HL-60 (cell line): ENCODE results near the gene KIAA0232.

ENCODE experiments used
- DNase-seq, 2 experiments: peaks; one replicate each; pipeline ENCODE4 v3.0.0-alpha.2; 2010 to 2020; ENCODE audit warnings: low read depth in 1 of 2, low spot score in 1 of 2
- H3K27ac ChIP-seq: fragments of 250-450 bp; sonication (Bioruptor Pico); replicated peaks from 2 replicates; pipeline ENCODE4 v1.5.1; 2020; ENCODE audit warnings: mild to moderate bottlenecking, moderate library complexity
- H3K27me3 ChIP-seq: fragments of 250-450 bp; sonication (Bioruptor Pico); 2 replicates; pipeline ENCODE4 v1.5.1; 2021; ENCODE audit warnings: mild to moderate bottlenecking, moderate library complexity; ENCODE audit not compliant: insufficient read depth, poor library complexity, severe bottlenecking
- H3K4me3 ChIP-seq: replicated peaks from 2 replicates; pipeline ENCODE4 v1.5.1; 2011; ENCODE audit warnings: mild to moderate bottlenecking, control low read depth, low read length; ENCODE audit not compliant: insufficient read depth
- GABPA ChIP-seq: IDR thresholded peaks from 2 replicates; pipeline ENCODE4 v1.6.1; 2012; ENCODE audit warnings: low read depth
- POLR2AphosphoS5 ChIP-seq: IDR thresholded peaks from 2 replicates; pipeline ENCODE4 v1.6.1; 2012; ENCODE audit warnings: low read depth
- SPI1 ChIP-seq: IDR thresholded peaks from 2 replicates; pipeline ENCODE4 v1.6.1; 2012; ENCODE audit warnings: low read depth, mild to moderate bottlenecking, borderline replicate concordance
- TF ChIP-seq, protein P1 (sequence below): IDR thresholded peaks from 2 replicates; pipeline ENCODE4 v1.6.1; 2012; ENCODE audit warnings: low read depth; ENCODE audit not compliant: insufficient replicate concordance
- TF ChIP-seq, protein P2 (sequence below): IDR thresholded peaks from one replicate; pipeline ENCODE4 v1.5.1; 2011; ENCODE audit warnings: low read length, control low read depth, inconsistent platforms; ENCODE audit not compliant: insufficient read depth

Gene KIAA0232

DNA sequence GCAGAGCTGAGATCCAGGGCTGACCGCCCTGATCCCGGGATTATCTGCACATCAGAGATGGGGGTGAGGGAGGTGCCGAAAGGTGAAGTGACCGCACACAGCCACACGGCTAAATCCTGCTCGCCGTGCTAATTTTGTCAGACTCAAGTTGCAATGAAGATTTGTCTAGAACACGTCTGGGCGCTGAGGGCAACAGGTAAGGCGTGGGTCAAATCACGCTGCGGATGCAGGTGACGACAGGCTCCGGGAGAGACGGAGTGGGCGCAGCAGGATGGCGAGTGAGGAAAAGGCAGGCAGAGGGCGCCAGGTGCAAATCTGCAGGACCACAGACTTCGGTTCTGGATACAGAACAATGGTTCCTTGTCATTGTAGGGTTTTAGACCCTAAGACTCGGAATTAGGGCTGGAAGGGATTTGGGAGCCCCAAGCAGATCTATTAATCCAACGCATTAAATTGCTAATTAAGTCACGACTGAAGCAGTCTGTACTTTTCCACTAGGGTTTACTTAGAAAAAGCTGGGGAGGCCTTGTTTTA is 125.2 kb downstream of the KIAA0232 start:
- DNase-seq = no peak
- Histone ChIP-seq H3K27ac (no peak overlapping the region), H3K27me3 (no peaks in the 10 kb centered on the region), H3K4me3 (no peak overlapping the region)
- TF ChIP-seq POLR2AphosphoS5 = no peak
- TF ChIP-seq, protein P1, sequence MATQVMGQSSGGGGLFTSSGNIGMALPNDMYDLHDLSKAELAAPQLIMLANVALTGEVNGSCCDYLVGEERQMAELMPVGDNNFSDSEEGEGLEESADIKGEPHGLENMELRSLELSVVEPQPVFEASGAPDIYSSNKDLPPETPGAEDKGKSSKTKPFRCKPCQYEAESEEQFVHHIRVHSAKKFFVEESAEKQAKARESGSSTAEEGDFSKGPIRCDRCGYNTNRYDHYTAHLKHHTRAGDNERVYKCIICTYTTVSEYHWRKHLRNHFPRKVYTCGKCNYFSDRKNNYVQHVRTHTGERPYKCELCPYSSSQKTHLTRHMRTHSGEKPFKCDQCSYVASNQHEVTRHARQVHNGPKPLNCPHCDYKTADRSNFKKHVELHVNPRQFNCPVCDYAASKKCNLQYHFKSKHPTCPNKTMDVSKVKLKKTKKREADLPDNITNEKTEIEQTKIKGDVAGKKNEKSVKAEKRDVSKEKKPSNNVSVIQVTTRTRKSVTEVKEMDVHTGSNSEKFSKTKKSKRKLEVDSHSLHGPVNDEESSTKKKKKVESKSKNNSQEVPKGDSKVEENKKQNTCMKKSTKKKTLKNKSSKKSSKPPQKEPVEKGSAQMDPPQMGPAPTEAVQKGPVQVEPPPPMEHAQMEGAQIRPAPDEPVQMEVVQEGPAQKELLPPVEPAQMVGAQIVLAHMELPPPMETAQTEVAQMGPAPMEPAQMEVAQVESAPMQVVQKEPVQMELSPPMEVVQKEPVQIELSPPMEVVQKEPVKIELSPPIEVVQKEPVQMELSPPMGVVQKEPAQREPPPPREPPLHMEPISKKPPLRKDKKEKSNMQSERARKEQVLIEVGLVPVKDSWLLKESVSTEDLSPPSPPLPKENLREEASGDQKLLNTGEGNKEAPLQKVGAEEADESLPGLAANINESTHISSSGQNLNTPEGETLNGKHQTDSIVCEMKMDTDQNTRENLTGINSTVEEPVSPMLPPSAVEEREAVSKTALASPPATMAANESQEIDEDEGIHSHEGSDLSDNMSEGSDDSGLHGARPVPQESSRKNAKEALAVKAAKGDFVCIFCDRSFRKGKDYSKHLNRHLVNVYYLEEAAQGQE = no peak
- no peak for TF ChIP-seq SPI1
- TF ChIP-seq, protein P2, sequence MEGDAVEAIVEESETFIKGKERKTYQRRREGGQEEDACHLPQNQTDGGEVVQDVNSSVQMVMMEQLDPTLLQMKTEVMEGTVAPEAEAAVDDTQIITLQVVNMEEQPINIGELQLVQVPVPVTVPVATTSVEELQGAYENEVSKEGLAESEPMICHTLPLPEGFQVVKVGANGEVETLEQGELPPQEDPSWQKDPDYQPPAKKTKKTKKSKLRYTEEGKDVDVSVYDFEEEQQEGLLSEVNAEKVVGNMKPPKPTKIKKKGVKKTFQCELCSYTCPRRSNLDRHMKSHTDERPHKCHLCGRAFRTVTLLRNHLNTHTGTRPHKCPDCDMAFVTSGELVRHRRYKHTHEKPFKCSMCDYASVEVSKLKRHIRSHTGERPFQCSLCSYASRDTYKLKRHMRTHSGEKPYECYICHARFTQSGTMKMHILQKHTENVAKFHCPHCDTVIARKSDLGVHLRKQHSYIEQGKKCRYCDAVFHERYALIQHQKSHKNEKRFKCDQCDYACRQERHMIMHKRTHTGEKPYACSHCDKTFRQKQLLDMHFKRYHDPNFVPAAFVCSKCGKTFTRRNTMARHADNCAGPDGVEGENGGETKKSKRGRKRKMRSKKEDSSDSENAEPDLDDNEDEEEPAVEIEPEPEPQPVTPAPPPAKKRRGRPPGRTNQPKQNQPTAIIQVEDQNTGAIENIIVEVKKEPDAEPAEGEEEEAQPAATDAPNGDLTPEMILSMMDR = no peak
- TF ChIP-seq GABPA = no peak

DNA sequence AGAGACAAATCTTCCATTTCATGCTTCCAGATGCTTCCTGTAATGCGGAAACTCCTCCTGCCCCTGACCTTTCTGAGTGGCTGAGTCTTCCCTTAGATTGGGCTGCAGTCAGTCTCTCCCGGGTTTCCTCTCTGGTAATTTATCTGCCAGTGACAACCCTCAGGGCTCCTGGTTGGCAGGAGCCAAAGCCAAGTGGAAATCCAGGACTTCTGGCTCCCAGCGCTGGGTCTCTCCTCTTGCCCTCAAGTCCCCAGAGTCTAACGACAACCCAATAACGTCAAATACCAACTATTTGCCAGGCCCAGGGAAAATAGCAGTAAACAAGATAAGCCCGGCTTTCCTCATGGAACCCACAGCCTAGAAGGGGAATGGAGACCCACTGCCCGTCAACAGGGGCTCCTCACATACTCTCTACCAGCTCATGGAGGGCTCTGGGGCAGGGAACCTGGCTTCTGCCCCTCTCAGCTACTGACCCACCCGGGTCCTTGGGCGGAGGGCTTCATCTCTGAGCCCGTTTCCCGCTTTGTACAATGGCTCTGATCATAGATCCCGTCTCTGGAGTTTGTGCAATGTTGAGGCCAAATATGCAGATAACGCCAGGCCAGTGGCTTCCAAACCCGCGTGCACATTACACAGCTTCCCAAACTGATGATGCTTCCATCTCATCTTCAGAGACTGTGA is 126.0 kb downstream of the KIAA0232 start:
- no peak for DNase-seq
- peak overlapping the region; percentile 97 for H3K27ac ChIP-seq

DNA sequence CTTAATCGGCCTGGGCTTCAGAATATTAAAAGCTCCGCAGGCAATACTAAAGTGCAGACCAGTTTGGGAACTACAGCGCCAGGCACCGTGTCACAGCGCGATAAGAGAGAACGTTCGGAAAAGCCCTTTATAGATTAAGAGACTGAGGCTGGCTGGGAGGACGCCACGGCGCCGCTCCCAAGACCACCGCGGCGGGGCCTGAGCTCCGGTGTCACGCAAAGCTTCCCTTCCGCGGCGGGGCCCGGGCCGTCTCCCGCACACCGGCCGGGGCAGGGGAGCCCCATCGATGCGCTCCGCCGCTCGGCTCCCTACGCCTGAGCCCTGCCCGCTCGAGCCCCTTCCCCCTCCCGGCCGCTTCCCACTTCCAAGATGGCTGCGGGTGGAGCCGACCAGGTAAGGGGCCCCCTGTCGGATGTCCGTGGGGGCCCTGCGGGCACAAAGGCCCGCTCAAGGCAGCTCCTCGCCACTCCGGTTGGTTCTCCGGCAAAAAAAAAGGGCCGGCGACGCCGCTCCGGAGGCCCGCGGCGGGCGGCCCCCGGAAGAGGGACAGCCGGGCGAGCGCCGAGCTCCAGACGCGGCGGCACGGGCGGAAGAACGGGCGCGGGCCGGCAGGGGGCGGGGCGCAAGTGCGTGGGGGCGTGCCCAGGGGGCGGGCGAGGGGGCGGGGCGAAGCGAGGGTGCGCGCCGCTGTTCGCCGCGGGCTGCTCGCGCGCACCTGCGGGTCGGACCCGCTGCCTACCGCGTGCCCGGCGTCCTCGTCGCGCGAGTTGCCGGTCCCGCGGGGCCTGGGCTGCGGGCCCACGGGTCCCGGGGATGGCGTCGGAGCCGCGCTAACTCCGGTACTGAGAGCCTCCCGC is 126.8 kb downstream of the KIAA0232 start, which contains the start of gene TBC1D14:
TBC1D14 (plus strand) TSS at position 714 of the 857 bp plus-strand sequence. CDS start 13,564 bp downstream, outside the sequence.
- Histone ChIP-seq H3K4me3 (peak within 1 kb of the TSS; percentile 69), H3K27me3 (no peaks in the 10 kb centered on the region), H3K27ac (peak within 1 kb of the TSS; percentile 97)
- TF ChIP-seq GABPA = no peak; the same call in 1 of the 2 replicates
- TF ChIP-seq, protein P1 = peak; percentile 77
- TF ChIP-seq POLR2AphosphoS5 = peak; percentile 28; the same call in 1 of the 2 replicates
- TF ChIP-seq SPI1 = no peak; the same call in 1 of the 2 replicates
- TF ChIP-seq, protein P2 = no peak
- DNase-seq = peak; percentile 82 to 90

More for the DNA sequence above, 126.0 kb downstream of the KIAA0232 start:
- Histone ChIP-seq H3K27me3 (no peaks in the 10 kb centered on the region), H3K4me3 (peak overlapping the region; percentile 69)
- peak; percentile 6; the same call in 1 of the 2 replicates for TF ChIP-seq POLR2AphosphoS5
- TF ChIP-seq, protein P1 = no peak
